Calu3 (cell line): ENCODE results near the gene PRDM2. TPM values are rescaled to one million over a fixed set of nuclear protein-coding genes. Genes with fewer than 3 reads are reported as not detected.
A peak's percentile ranks its signal among the peaks of the same experiment; 100 is the strongest.

ENCODE experiments used
- BruUV-seq: library from RNA; stranded (reverse); fragments of 400-500 nt; replicated peaks from 2 replicates; lab custom pipeline; 2021; lab: Mats Ljungman, UMichigan
- CTCF ChIA-PET: fragments of 300-600 bp; sonication (Branson Sonifier 250); formaldehyde crosslinking; loops from one replicate; lab custom pipeline; 2022; ENCODE audit warnings: antibody characterized with exemption; lab: Charles Lee
- DNase-seq: peaks from one replicate; pipeline ENCODE4 v3.0.0; 2022
- H3K27ac Mint-ChIP-seq: one replicate; pipeline ENCODE4 v1.8.0; 2022; ENCODE audit warnings: mixed read lengths; ENCODE audit not compliant: unreplicated experiment
- H3K27me3 Mint-ChIP-seq: one replicate; pipeline ENCODE4 v1.8.0; 2022; ENCODE audit warnings: mixed read lengths; ENCODE audit not compliant: unreplicated experiment
- H3K36me3 Mint-ChIP-seq: one replicate; pipeline ENCODE4 v1.8.0; 2022; ENCODE audit warnings: mild to moderate bottlenecking, moderate library complexity, mixed read lengths; ENCODE audit not compliant: insufficient read depth, unreplicated experiment
- H3K4me1 Mint-ChIP-seq: one replicate; pipeline ENCODE4 v1.8.0; 2022; ENCODE audit warnings: mild to moderate bottlenecking, low read depth, mixed read lengths; ENCODE audit not compliant: unreplicated experiment
- H3K4me3 Mint-ChIP-seq: one replicate; pipeline ENCODE4 v1.8.0; 2022; ENCODE audit warnings: mild to moderate bottlenecking, low read depth, moderate library complexity, mixed read lengths; ENCODE audit not compliant: unreplicated experiment
- H3K9me3 Mint-ChIP-seq: one replicate; pipeline ENCODE4 v1.8.0; 2022; ENCODE audit warnings: low read depth, mixed read lengths; ENCODE audit not compliant: unreplicated experiment
- CTCF ChIP-seq: fragments of 200-600 bp; IDR thresholded peaks from one replicate; pipeline ENCODE4 v1.8.0; 2022; ENCODE audit warnings: antibody characterized with exemption; ENCODE audit not compliant: unreplicated experiment
- intact Hi-C: fragments of 100-400 bp; cut with micrococcal nuclease; formaldehyde crosslinking; loops from one replicate; pipeline ENCODE4 v1.10.0; 2022; ENCODE audit not compliant: unreplicated experiment
- total RNA-seq: library from RNA; stranded (reverse); gene quantifications from 2 replicates; pipeline ENCODE4 v1.2.3, GENCODE V29; 2022

PRDM2 gene
- total RNA-seq, 1 experiment from 2014 or later = 29.9 TPM

- H3K4me3 Mint-ChIP-seq = no peak overlapping the region
- no TSS peak for BruUV-seq
- DNase-seq = no peak
- no peak for TF ChIP-seq CTCF
- H3K9me3 Mint-ChIP-seq = no peaks in the 10 kb centered on the region
- peaks cover 12% of the 10 kb centered on the region for H3K36me3 Mint-ChIP-seq
- intact Hi-C loops = no loop called here
- no peak overlapping the region for H3K27ac Mint-ChIP-seq
- CTCF ChIA-PET = no interaction called here
- H3K27me3 Mint-ChIP-seq = no peaks in the 10 kb centered on the region
- H3K4me1 Mint-ChIP-seq = no peaks in the 10 kb centered on the region
These were observed 75.5 kb downstream of the PRDM2 start for GRCh38 chr1:13775459-13775858.

GRCh38 chr1:13775916-13776315, 75.9 kb downstream of the PRDM2 start:
- Mint-ChIP-seq H3K9me3 (no peaks in the 10 kb centered on the region), H3K27me3 (no peaks in the 10 kb centered on the region), H3K36me3 (peaks cover 12% of the 10 kb centered on the region), H3K4me1 (no peaks in the 10 kb centered on the region), H3K27ac (no peak overlapping the region), H3K4me3 (no peak overlapping the region)
- intact Hi-C loops = no loop called here
- DNase-seq = no peak
- CTCF ChIA-PET = interaction anchor here (0.5 kb wide), 1 partner anchor 20 kb away, joined by 4 read pairs; no protein-coding TSS in a partner anchor
- TF ChIP-seq CTCF = no peak
- BruUV-seq = no TSS peak

GRCh38 chr1:13778431-13778830, 78.4 kb downstream of the PRDM2 start:
- TF ChIP-seq CTCF = no peak
- DNase-seq = no peak
- Mint-ChIP-seq H3K27ac (peak overlapping the region; percentile 35), H3K27me3 (no peaks in the 10 kb centered on the region), H3K36me3 (peaks cover 7% of the 10 kb centered on the region), H3K4me3 (no peak overlapping the region), H3K9me3 (no peaks in the 10 kb centered on the region), H3K4me1 (no peaks in the 10 kb centered on the region)
- BruUV-seq = no TSS peak
- intact Hi-C loops = no loop called here
- CTCF ChIA-PET = no interaction called here

- Mint-ChIP-seq H3K4me1 (no peaks in the 10 kb centered on the region), H3K27ac (no peak overlapping the region), H3K9me3 (no peaks in the 10 kb centered on the region), H3K4me3 (no peak overlapping the region), H3K27me3 (no peaks in the 10 kb centered on the region), H3K36me3 (peaks cover 7% of the 10 kb centered on the region)
- BruUV-seq = no TSS peak
- intact Hi-C loops = no loop called here
- no peak for DNase-seq
- TF ChIP-seq CTCF = no peak
- CTCF ChIA-PET = no interaction called here
These were observed 79.9 kb downstream of the PRDM2 start for GRCh38 chr1:13779930-13780329.
